HL-60 (cell line): ENCODE data around the gene NAV2.

ENCODE experiments used
- CTCF ChIP-seq: IDR thresholded peaks from one replicate; pipeline ENCODE4 v1.5.1; 2011; ENCODE audit warnings: low read length, control low read depth, inconsistent platforms; ENCODE audit not compliant: insufficient read depth
- GABPA ChIP-seq: IDR thresholded peaks from 2 replicates; pipeline ENCODE4 v1.6.1; 2012; ENCODE audit warnings: low read depth
- POLR2AphosphoS5 ChIP-seq: IDR thresholded peaks from 2 replicates; pipeline ENCODE4 v1.6.1; 2012; ENCODE audit warnings: low read depth
- REST ChIP-seq: IDR thresholded peaks from 2 replicates; pipeline ENCODE4 v1.6.1; 2012; ENCODE audit warnings: low read depth; ENCODE audit not compliant: insufficient replicate concordance
- SPI1 ChIP-seq: IDR thresholded peaks from 2 replicates; pipeline ENCODE4 v1.6.1; 2012; ENCODE audit warnings: low read depth, mild to moderate bottlenecking, borderline replicate concordance

GRCh38 chr11:19890308-19890707, 177.7 kb downstream of the NAV2 start:
- TF ChIP-seq REST (no peak), CTCF (no peak), POLR2AphosphoS5 (no peak), GABPA (no peak), SPI1 (no peak)
